Measurements from ENCODE around the gene CCDC148. TPM values are rescaled to one million over a fixed set of nuclear protein-coding genes. Genes with fewer than 3 reads are reported as not detected.
A peak's percentile ranks its signal among the peaks of the same experiment; 100 is the strongest.
"Not testable (repeated sequence)": the region's sequence is repeated elsewhere in the genome, so short reads cannot be mapped to it uniquely, and the experiment has no call there.

The CCDC148 gene
- total RNA-seq, 2 experiments from 2014 or later = not detected

- Mint-ChIP-seq H3K27ac (no peak overlapping the region), H3K27me3 (no peaks in the 10 kb centered on the region), H3K9me3 (no peaks in the 10 kb centered on the region), H3K4me1 (ENCODE audit: low read depth) (peaks cover 25% of the 10 kb centered on the region), H3K36me3 (ENCODE audit: low read depth) (peaks cover 2% of the 10 kb centered on the region), H3K4me3 (no peak overlapping the region)
- DNase-seq (no peak), ATAC-seq (no peak)
- ChIA-PET POLR2A (interaction anchor here (0.7 kb wide), 1 partner anchor 21 kb away, joined by 5 read pairs; no protein-coding TSS in a partner anchor), CTCF (interaction anchor here (0.9 kb wide), 1 partner anchor 18 kb away, joined by 3 read pairs; no protein-coding TSS in a partner anchor)
- no peak for TF ChIP-seq CTCF (IDR thresholded peaks at IDR 0.05)
- intact Hi-C loops (cut with micrococcal nuclease) = no loop called here
These were observed 26.0 kb upstream of the CCDC148 start for GRCh38 chr2:158482594-158482993.

- Mint-ChIP-seq H3K27me3 (no peaks in the 10 kb centered on the region), H3K27ac (no peak overlapping the region), H3K4me1 (ENCODE audit: low read depth) (peaks cover 26% of the 10 kb centered on the region), H3K36me3 (ENCODE audit: low read depth) (peaks cover 2% of the 10 kb centered on the region), H3K9me3 (no peaks in the 10 kb centered on the region), H3K4me3 (no peak overlapping the region)
- CTCF ChIA-PET = no interaction called here
- no peak for ATAC-seq
- no peak for DNase-seq
- no peak for TF ChIP-seq CTCF (IDR thresholded peaks at IDR 0.05)
- intact Hi-C loops (cut with micrococcal nuclease) = no loop called here
- POLR2A ChIA-PET = no interaction called here
These were observed 24.6 kb upstream of the CCDC148 start for GRCh38 chr2:158481116-158481515.

- Mint-ChIP-seq H3K4me1 (ENCODE audit: low read depth) (peaks cover 15% of the 10 kb centered on the region), H3K9me3 (no peaks in the 10 kb centered on the region), H3K27ac (no peak overlapping the region), H3K27me3 (no peaks in the 10 kb centered on the region), H3K4me3 (no peak overlapping the region), H3K36me3 (ENCODE audit: low read depth) (peaks cover 1% of the 10 kb centered on the region)
- intact Hi-C loops (cut with micrococcal nuclease) = no loop called here
- POLR2A ChIA-PET = no interaction called here
- CTCF ChIA-PET = interaction anchor here (1.1 kb wide), 1 partner anchor 21 kb away, joined by 3 read pairs; no protein-coding TSS in a partner anchor
- DNase-seq = no peak
- no peak for ATAC-seq
- TF ChIP-seq CTCF (IDR thresholded peaks at IDR 0.05) = no peak
These were observed 22.3 kb upstream of the CCDC148 start for GRCh38 chr2:158478816-158479215.

- no peak for TF ChIP-seq CTCF (IDR thresholded peaks at IDR 0.05)
- Mint-ChIP-seq H3K4me3 (no peak overlapping the region), H3K27ac (peak overlapping the region; percentile 45), H3K9me3 (no peaks in the 10 kb centered on the region), H3K27me3 (no peaks in the 10 kb centered on the region), H3K4me1 (ENCODE audit: low read depth) (peaks cover 15% of the 10 kb centered on the region), H3K36me3 (ENCODE audit: low read depth) (peaks cover 1% of the 10 kb centered on the region)
- no peak for ATAC-seq
- no peak for DNase-seq
- POLR2A ChIA-PET = no interaction called here
- CTCF ChIA-PET = interaction anchor here (0.9 to 1.4 kb wide), 3 partner anchors 9 to 444 kb away, joined by 3 read pairs; no protein-coding TSS in a partner anchor
- intact Hi-C loops (cut with micrococcal nuclease) = no loop called here
These were observed 21.7 kb upstream of the CCDC148 start for GRCh38 chr2:158478237-158478636.

- DNase-seq (no peak), ATAC-seq (no peak)
- intact Hi-C loops (cut with micrococcal nuclease) = no loop called here
- Mint-ChIP-seq H3K36me3 (ENCODE audit: low read depth) (peaks cover 4% of the 10 kb centered on the region), H3K4me1 (ENCODE audit: low read depth) (peaks cover 15% of the 10 kb centered on the region), H3K9me3 (peaks cover 3% of the 10 kb centered on the region), H3K27me3 (no peaks in the 10 kb centered on the region), H3K27ac (no peak overlapping the region), H3K4me3 (no peak overlapping the region)
- TF ChIP-seq CTCF (IDR thresholded peaks at IDR 0.05) = no peak
- POLR2A ChIA-PET = no interaction called here
- CTCF ChIA-PET = interaction anchor here (0.9 to 1.4 kb wide), 4 partner anchors 12 to 443 kb away, joined by 3 read pairs; no protein-coding TSS in a partner anchor
These were observed 20.6 kb upstream of the CCDC148 start for GRCh38 chr2:158477202-158477601.

GRCh38 chr2:158474526-158475011 lies 18.0 kb upstream of the CCDC148 start:
- intact Hi-C loops (cut with micrococcal nuclease); H3K9me3 Mint-ChIP-seq; H3K27ac Mint-ChIP-seq; DNase-seq; H3K27me3 Mint-ChIP-seq; POLR2A ChIA-PET; ATAC-seq; H3K4me3 Mint-ChIP-seq: not testable (repeated sequence)
- H3K4me1 Mint-ChIP-seq (ENCODE audit: low read depth) = peaks cover 15% of the 10 kb centered on the region
- CTCF ChIA-PET = interaction anchor here (1.3 kb wide), 1 partner anchor 13 kb away, joined by 3 read pairs; no protein-coding TSS in a partner anchor
- peaks cover 12% of the 10 kb centered on the region for H3K36me3 Mint-ChIP-seq (ENCODE audit: low read depth)

Data from activated CD8-positive, alpha-beta T cell treated with anti-CD3 and anti-CD28 coated beads for 36 hours (primary cell).